ENCODE data around the gene SDHD. TPM values are rescaled to one million over a fixed set of nuclear protein-coding genes. Genes with fewer than 3 reads are reported as not detected.

SDHD gene
- 86.8 and 103 TPM in 2 replicates for total RNA-seq

DNA sequence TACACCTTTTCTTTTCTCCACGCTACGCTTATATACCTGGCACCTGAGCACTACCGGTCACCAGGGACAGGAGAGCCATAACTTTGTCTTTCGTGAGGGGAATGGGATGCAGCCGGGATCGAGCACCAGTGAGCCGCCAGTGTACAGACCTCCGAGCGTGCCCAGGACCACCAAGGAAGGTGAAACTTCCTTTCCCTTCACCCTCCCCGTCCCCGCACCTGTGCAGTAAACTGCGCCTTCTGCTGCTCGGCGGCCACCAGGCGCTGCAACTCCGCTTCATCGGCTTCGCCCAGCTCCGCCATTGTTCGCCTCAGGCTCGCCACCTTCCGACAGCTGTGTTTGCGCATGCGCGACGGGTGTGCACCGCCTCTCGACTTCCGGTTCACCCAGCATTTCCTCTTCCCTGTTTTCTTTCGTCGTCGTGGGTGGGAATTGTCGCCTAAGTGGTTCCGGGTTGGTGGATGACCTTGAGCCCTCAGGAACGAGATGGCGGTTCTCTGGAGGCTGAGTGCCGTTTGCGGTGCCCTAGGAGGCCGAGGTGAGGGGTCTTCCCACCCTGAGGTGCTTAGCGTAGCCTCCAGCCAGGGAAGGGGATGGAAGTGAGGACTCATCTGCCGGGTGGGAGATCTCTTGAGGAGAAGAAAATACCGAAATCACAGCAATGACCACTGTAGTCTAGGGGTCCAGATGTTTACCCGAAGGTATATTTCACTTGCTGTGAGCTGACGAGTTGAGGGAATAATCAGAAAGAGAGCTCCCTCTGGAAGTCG, at the start of gene SDHD, which contains the start of gene TIMM8B:
Gene SDHD, plus strand, starts transcription at position 452 of the 770 bp plus-strand sequence. Its CDS starts 35 bp downstream, at position 487.
Gene TIMM8B, minus strand, starts transcription at position 335 of the 770 bp plus-strand sequence. Its CDS starts 33 bp downstream, at position 302.

GRCh38 chr11:112073941-112074811, 12.5 kb upstream of the SDHD start, which contains the start of the genes NKAPD1 and PIH1D2:
TSS of gene NKAPD1 (plus strand) at chr11:112074299. CDS start at chr11:112075575, 1,276 bp downstream.
TSS of gene PIH1D2 (minus strand) at chr11:112074017. CDS start at chr11:112073174, 843 bp downstream.

Other genes with a start within 250 kb of the SDHD start
- gene ALG9, start 215.3 kb upstream of the SDHD start, total RNA-seq = 26.5 and 30.0 TPM in 2 replicates
- 3.0 and 6.0 TPM in 2 replicates for gene FDXACB1, start 207.7 kb upstream of the SDHD start, total RNA-seq
- gene CFAP68, start 207.3 kb upstream of the SDHD start, total RNA-seq = 16.4 and 29.9 TPM in 2 replicates
- gene CRYAB, start 175.1 kb upstream of the SDHD start, total RNA-seq = 2.8 and 6.6 TPM in 2 replicates
- gene HSPB2, start 174.1 kb upstream of the SDHD start, total RNA-seq = not detected in 2 replicates
- gene C11orf52, start 168.0 kb upstream of the SDHD start, total RNA-seq = 1.2 TPM in 1 of 2 replicates, not detected in the other
- 7.3 and 7.8 TPM in 2 replicates for gene DIXDC1, start 149.5 kb upstream of the SDHD start, total RNA-seq
- gene DLAT, start 61.5 kb upstream of the SDHD start, total RNA-seq = 33.7 and 38.3 TPM in 2 replicates
- gene PIH1D2, start 12.9 kb upstream of the SDHD start, total RNA-seq = 0.39 and 1.3 TPM in 2 replicates
- gene NKAPD1, start 12.6 kb upstream of the SDHD start, total RNA-seq = 11.1 and 14.9 TPM in 2 replicates
- gene TIMM8B, start 117 bp upstream of the SDHD start, total RNA-seq = 30.9 and 42.5 TPM in 2 replicates
- gene IL18, start 77.2 kb downstream of the SDHD start, total RNA-seq = 31.6 and 49.2 TPM in 2 replicates
- gene TEX12, start 80.5 kb downstream of the SDHD start, total RNA-seq = not detected in 2 replicates
- gene BCO2, start 88.6 kb downstream of the SDHD start, total RNA-seq = 0.80 and 3.7 TPM in 2 replicates
- gene PTS, start 139.6 kb downstream of the SDHD start, total RNA-seq = 48.8 and 78.2 TPM in 2 replicates
- not detected in 2 replicates for gene PLET1, start 174.0 kb downstream of the SDHD start, total RNA-seq

Measured in hair follicular keratinocyte (primary cell).